SK-N-SH (cell line): Measurements from ENCODE around the gene MBP. TPM values are rescaled to one million over a fixed set of nuclear protein-coding genes. Genes with fewer than 3 reads are reported as not detected.

Source experiments
- CTCF ChIA-PET: fragments of 300-600, 350-600 bp; formaldehyde crosslinking; extraction: SDS; loops from one replicate; lab custom pipeline; 2021; lab: Yijun Ruan, JAX
- POLR2A ChIA-PET: fragments of 350-600 bp; sonication (Branson Sonifier 250); formaldehyde crosslinking; extraction: SDS; loops from one replicate; lab custom pipeline; 2020; ENCODE audit warnings: antibody characterized with exemption, inconsistent platforms; lab: Yijun Ruan, JAX
- DNase-seq: peaks from one replicate; pipeline ENCODE4 v3.0.0; 2012
- H2AFZ ChIP-seq: fragments of 200-600 bp; sonication (generic); 2 replicates; pipeline ENCODE4 v1.8.1; 2016; ENCODE audit warnings: antibody characterized with exemption, mild to moderate bottlenecking, low read depth
- H3F3A ChIP-seq: fragments of 200-600 bp; sonication (generic); replicated peaks from 2 replicates; pipeline ENCODE3; 2016; ENCODE audit warnings: antibody characterized with exemption, mild to moderate bottlenecking; ENCODE audit not compliant: insufficient read depth
- H3K27ac ChIP-seq, 2 experiments: fragments of 200-500 bp in 1 of 2; fragments of 200-600 bp in 1 of 2; sonication (Bioruptor generic) in 1 of 2; sonication (generic), shearing (Covaris generic) in 1 of 2; 2 replicates each; pipeline versions ENCODE4 v1.5.1 to v1.6.1; 2014 to 2016; ENCODE audit warnings: low read depth in 2 of 2, inconsistent platforms in 1 of 2, low read length in 1 of 2, mild to moderate bottlenecking in 1 of 2, mixed read lengths in 1 of 2
- H3K27me3 ChIP-seq: fragments of 200-600 bp; sonication (generic), shearing (Covaris generic); 2 replicates; pipeline ENCODE4 v1.6.1; 2016; ENCODE audit warnings: mixed run types; ENCODE audit not compliant: insufficient read depth
- H3K36me3 ChIP-seq, 2 experiments: fragments of 200-500 bp in 1 of 2; fragments of 200-600 bp in 1 of 2; sonication (Bioruptor generic) in 1 of 2; sonication (generic) in 1 of 2; replicated peaks in 1 of 2; 2 replicates each; pipeline versions ENCODE3 to v1.5.1; 2014 to 2016; ENCODE audit warnings: low read length in 1 of 2, mild to moderate bottlenecking in 1 of 2; ENCODE audit not compliant: insufficient read depth in 2 of 2, control insufficient read depth in 1 of 2
- H3K4me1 ChIP-seq, 2 experiments: fragments of 200-500 bp in 1 of 2; fragments of 200-600 bp in 1 of 2; sonication (Bioruptor generic) in 1 of 2; sonication (generic), shearing (Covaris generic) in 1 of 2; 2 replicates each; pipeline versions ENCODE4 v1.5.1 to v1.6.1; 2014 to 2016; ENCODE audit warnings: low read depth in 1 of 2, low read length in 1 of 2, mixed run types in 1 of 2; ENCODE audit not compliant: insufficient read depth in 2 of 2, control insufficient read depth in 1 of 2
- H3K4me2 ChIP-seq: fragments of 200-600 bp; sonication (generic), shearing (Covaris generic); 2 replicates; pipeline ENCODE4 v1.6.1; 2017; ENCODE audit warnings: mixed run types
- H3K4me3 ChIP-seq, 2 experiments: fragments of 200-500 bp in 1 of 2; fragments of 200-600 bp in 1 of 2; sonication (Bioruptor generic) in 1 of 2; sonication (generic), shearing (Covaris generic) in 1 of 2; 2 replicates each; pipeline versions ENCODE4 v1.5.1 to v1.8.1; 2014 to 2016; ENCODE audit warnings: low read depth in 2 of 2, inconsistent platforms in 1 of 2, low read length in 1 of 2, mild to moderate bottlenecking in 1 of 2, mixed read lengths in 1 of 2, moderate library complexity in 1 of 2
- H3K79me2 ChIP-seq: fragments of 200-600 bp; sonication (generic); 2 replicates; pipeline ENCODE4 v1.8.1; 2017; ENCODE audit warnings: mild to moderate bottlenecking; ENCODE audit not compliant: insufficient read depth
- H3K9ac ChIP-seq: fragments of 200-600 bp; sonication (generic); 2 replicates; pipeline ENCODE4 v1.6.1; 2017; ENCODE audit warnings: mixed run types
- H3K9me2 ChIP-seq: fragments of 200-600 bp; sonication (generic); 2 replicates; pipeline ENCODE4 v1.6.1; 2017; ENCODE audit warnings: mixed run types
- H3K9me3 ChIP-seq: fragments of 200-600 bp; sonication (generic); 2 replicates; pipeline ENCODE4 v1.6.1; 2017; ENCODE audit warnings: mixed run types, mild to moderate bottlenecking, moderate library complexity
- H4K20me1 ChIP-seq: fragments of 200-600 bp; sonication (generic); 2 replicates; pipeline ENCODE4 v1.6.1; 2017; ENCODE audit warnings: mild to moderate bottlenecking, mixed run types; ENCODE audit not compliant: insufficient read depth
- CTCF ChIP-seq: fragments of 200-600 bp; sonication (generic); IDR thresholded peaks from 2 replicates; pipeline ENCODE4 v1.6.1; 2017; ENCODE audit warnings: antibody characterized with exemption, mild to moderate bottlenecking, moderate library complexity
- EP300 ChIP-seq, 2 experiments: IDR thresholded peaks; 2 replicates each; pipeline versions ENCODE4 v1.4.0 to v1.6.1; 2012; ENCODE audit warnings: borderline replicate concordance in 1 of 2, low read depth in 1 of 2, low read length in 1 of 2
- FOSL2 ChIP-seq: IDR thresholded peaks from 2 replicates; pipeline ENCODE4 v1.4.0; 2012; ENCODE audit warnings: low read depth, mild to moderate bottlenecking, moderate library complexity, borderline replicate concordance
- GATA2 ChIP-seq: sonication (generic); formaldehyde crosslinking; IDR thresholded peaks from 2 replicates; pipeline ENCODE4 v1.5.0; 2020; ENCODE audit warnings: mild to moderate bottlenecking, missing genetic modification reagents
- MEF2A ChIP-seq: IDR thresholded peaks from 2 replicates; pipeline ENCODE4 v1.4.0; 2012; ENCODE audit warnings: low read depth, borderline replicate concordance
- MXI1 ChIP-seq: IDR thresholded peaks from 2 replicates; pipeline ENCODE4 v1.6.1; 2012; ENCODE audit warnings: mild to moderate bottlenecking, low read depth, low read length, improper control_type of control experiment
- NFIC ChIP-seq: IDR thresholded peaks from 2 replicates; pipeline ENCODE4 v1.4.0; 2012; ENCODE audit warnings: borderline replicate concordance
- NRF1 ChIP-seq: IDR thresholded peaks from 2 replicates; pipeline ENCODE4 v1.6.1; 2012; ENCODE audit warnings: low read depth, mild to moderate bottlenecking, low read length
- RAD21 ChIP-seq: IDR thresholded peaks from 2 replicates; pipeline ENCODE4 v1.6.1; 2012; ENCODE audit warnings: mild to moderate bottlenecking, low read length
- TCF12 ChIP-seq: IDR thresholded peaks from 2 replicates; pipeline ENCODE4 v1.4.0; 2012
- YY1 ChIP-seq: IDR thresholded peaks from 2 replicates; pipeline ENCODE4 v1.4.0; 2012; ENCODE audit warnings: low read depth, mild to moderate bottlenecking
- WGBS: methylation state at CpG from one replicate; pipeline ENCODE4 v1.1.6; 2017; ENCODE audit warnings: low lambda C conversion rate; 5-methylcytosine and 5-hydroxymethylcytosine counted together
- polyA plus RNA-seq, 3 experiments: library from polyadenylated mRNA; depleted of rRNA; stranded (reverse); fragments of >200 nt; gene quantifications; 2 replicates each; pipeline ENCODE4 v1.2.3, GENCODE V29; 2012
- TF ChIP-seq, protein P1 (sequence below): fragments of 150-350 bp; IDR thresholded peaks from 2 replicates; pipeline ENCODE4 v1.6.1; 2017; ENCODE audit warnings: antibody characterized with exemption, low read length, low read depth, borderline replicate concordance
- TF ChIP-seq, protein P2 (sequence below): fragments of 150-350 bp; IDR thresholded peaks from 2 replicates; pipeline ENCODE4 v1.6.1; 2016; ENCODE audit warnings: mild to moderate bottlenecking, low read depth, low read length
- TF ChIP-seq, protein P3 (sequence below): IDR thresholded peaks from 2 replicates; pipeline ENCODE4 v1.4.0; 2012; ENCODE audit warnings: low read depth

MBP gene
- polyA plus RNA-seq, 1 of the 3 experiments (the other 2 are of a cell fraction): 1.6 TPM

GRCh38 chr18:77067291-77068061 is 65.1 kb downstream of the MBP start (continued):
- TF ChIP-seq NFIC (peak; percentile 38), MXI1 (no peak), NRF1 (no peak), MEF2A (0 out of 2 replicates have a peak, but pooled peaks have one; percentile 17), CTCF (peak; percentile 40), FOSL2 (peak; percentile 65; the same call in 1 of the 2 replicates), TCF12 (peak; percentile 62), EP300 (IDR thresholded peaks at IDR 0.05; ENCODE audit: borderline replicate concordance in 1 of 2, low read depth in 1 of 2, low read length in 1 of 2) (peak in 1 of 2 experiments; percentile 65; a peak in 1 of 4 replicates), RAD21 (no peak), GATA2 (CRISPR knock-in tag) (no peak), YY1 (0 out of 2 replicates have a peak, but pooled peaks have one; percentile 16)
- TF ChIP-seq, protein P1, sequence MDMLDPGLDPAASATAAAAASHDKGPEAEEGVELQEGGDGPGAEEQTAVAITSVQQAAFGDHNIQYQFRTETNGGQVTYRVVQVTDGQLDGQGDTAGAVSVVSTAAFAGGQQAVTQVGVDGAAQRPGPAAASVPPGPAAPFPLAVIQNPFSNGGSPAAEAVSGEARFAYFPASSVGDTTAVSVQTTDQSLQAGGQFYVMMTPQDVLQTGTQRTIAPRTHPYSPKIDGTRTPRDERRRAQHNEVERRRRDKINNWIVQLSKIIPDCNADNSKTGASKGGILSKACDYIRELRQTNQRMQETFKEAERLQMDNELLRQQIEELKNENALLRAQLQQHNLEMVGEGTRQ: no peak
- TF ChIP-seq, protein P2, sequence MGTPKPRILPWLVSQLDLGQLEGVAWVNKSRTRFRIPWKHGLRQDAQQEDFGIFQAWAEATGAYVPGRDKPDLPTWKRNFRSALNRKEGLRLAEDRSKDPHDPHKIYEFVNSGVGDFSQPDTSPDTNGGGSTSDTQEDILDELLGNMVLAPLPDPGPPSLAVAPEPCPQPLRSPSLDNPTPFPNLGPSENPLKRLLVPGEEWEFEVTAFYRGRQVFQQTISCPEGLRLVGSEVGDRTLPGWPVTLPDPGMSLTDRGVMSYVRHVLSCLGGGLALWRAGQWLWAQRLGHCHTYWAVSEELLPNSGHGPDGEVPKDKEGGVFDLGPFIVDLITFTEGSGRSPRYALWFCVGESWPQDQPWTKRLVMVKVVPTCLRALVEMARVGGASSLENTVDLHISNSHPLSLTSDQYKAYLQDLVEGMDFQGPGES: no peak

DNA sequence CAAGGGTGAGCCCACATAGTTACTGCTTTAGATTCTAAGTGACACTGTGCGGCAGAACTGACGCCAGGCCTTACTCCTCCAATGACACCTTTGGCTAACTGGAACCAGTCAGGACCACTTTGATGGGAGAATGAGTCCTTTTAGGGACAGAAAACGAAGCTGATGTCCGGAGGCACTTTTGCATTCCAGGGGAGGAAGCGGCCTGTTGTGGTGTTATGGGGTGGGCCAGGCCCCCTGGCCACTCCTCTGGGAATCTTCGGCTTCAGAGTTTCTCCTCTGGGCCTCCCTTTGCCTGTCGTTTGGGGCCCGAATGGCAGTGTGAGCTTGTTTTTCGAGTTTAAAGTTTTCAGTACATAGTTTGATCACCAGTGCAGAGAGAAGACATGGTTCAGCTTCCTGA is 65.9 kb downstream of the MBP start:
- ChIA-PET CTCF (interaction anchor here (1.0 to 1.1 kb wide), 2 partner anchors 66 to 584 kb away, joined by 3 read pairs; no protein-coding TSS in a partner anchor), POLR2A (no interaction called here)
- 93% methylated on average over 9 of the region's 9 CpGs for WGBS
- Histone ChIP-seq H4K20me1 (no peaks in the 10 kb centered on the region), H3K9me3 (no peaks in the 10 kb centered on the region), H3K4me3 (no peak overlapping the region), H3K27ac (peak overlapping the region in 1 of 2 experiments; percentile 77; a peak in 2 of 4 replicates), H3K79me2 (no peaks in the 10 kb centered on the region), H3K9ac (no peak overlapping the region), H3K4me1 (peaks cover 3 to 24% of the 10 kb centered on the region in 2 experiments), H2AFZ (no peak overlapping the region), H3K27me3 (no peaks in the 10 kb centered on the region), H3F3A (peaks cover 27% of the 10 kb centered on the region), H3K4me2 (peak overlapping the region; percentile 64), H3K9me2 (no peaks in the 10 kb centered on the region), H3K36me3 (no peaks in the 10 kb centered on the region)
- no peak for TF ChIP-seq MXI1
- TF ChIP-seq, protein P3, sequence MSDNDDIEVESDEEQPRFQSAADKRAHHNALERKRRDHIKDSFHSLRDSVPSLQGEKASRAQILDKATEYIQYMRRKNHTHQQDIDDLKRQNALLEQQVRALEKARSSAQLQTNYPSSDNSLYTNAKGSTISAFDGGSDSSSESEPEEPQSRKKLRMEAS: no peak
- no peak for DNase-seq
